COLO829 (cell line): ENCODE results near the gene GNAZ.
"Not testable (repeated sequence)": the region's sequence is repeated elsewhere in the genome, so short reads cannot be mapped to it uniquely, and the experiment has no call there.

ENCODE experiments used
- DNase-seq: peaks from one replicate; pipeline ENCODE4 v3.0.0; 2012; ENCODE audit warnings: low spot score

Gene GNAZ

DNA sequence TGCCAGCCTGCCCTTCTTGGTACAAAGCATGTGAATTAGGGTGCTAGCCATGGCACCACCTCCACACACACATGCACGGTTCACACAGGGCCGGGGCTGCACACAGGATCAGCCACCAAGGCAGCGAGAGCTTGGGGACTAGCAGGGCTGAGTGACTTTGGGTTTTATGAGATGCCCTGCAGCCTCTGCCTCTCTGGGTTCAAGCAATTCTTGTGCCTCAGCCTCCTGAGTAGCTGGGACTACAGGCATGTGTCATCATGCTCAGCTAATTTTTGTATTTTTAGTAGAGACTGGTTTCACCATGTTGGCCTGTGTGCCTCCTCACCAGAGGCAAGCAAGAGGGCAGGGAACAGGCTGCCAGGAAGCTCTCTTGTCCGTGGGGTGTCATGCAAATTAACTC, 66.7 kb downstream of the GNAZ start:
- DNase-seq, result not testable (repeated sequence)

DNA sequence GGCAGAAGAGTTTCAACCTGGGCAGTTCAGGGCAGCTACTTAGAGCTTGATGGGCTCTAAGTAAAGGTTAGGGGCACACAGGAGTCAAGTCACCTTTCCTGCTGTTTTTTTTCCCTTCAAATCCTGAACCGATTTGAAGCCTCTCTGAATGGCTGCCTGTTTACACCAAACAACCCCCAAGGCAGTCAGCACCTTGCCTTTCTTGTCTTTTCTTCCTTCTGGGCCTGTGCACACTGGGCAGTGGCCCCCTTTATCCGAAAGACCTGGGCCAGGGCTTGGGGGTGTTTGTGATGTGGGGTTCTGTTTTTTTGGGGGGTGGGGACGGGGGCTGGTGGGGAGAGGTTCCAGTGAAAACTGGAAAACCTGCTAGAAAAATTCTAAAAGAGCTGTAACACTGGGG, 67.1 kb downstream of the GNAZ start:
- no peak for DNase-seq

DNA sequence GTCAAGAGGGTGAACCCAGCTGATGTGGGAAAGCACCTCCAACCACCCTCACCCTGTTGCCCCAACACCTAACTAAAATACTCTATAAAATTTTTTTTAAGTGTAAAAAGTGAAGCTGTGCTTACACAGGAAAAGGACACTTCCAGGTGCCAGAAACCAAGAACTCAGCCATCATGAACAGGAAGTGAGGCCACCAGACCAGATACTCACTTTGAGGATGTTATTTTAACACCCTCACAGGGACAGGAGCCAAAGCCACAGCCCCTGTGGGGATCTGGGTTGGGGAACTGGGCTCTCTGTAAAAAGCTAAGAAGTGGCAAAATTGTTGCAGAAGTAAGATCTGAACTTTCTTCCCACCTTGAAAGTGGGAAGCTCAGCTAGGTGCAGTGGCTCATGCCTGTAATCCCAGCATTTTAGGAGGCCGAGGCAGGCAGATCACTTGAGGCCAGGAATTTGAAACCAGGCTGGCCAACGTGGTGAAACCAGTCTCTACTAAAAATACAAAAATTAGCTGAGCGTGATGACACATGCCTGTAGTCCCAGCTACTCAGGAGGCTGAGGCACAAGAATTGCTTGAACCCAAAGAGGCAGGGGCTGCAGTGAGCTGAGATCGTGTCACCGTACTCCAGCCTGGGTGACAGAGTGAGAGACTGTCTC, 67.7 kb downstream of the GNAZ start:
- DNase-seq, result no peak

DNA sequence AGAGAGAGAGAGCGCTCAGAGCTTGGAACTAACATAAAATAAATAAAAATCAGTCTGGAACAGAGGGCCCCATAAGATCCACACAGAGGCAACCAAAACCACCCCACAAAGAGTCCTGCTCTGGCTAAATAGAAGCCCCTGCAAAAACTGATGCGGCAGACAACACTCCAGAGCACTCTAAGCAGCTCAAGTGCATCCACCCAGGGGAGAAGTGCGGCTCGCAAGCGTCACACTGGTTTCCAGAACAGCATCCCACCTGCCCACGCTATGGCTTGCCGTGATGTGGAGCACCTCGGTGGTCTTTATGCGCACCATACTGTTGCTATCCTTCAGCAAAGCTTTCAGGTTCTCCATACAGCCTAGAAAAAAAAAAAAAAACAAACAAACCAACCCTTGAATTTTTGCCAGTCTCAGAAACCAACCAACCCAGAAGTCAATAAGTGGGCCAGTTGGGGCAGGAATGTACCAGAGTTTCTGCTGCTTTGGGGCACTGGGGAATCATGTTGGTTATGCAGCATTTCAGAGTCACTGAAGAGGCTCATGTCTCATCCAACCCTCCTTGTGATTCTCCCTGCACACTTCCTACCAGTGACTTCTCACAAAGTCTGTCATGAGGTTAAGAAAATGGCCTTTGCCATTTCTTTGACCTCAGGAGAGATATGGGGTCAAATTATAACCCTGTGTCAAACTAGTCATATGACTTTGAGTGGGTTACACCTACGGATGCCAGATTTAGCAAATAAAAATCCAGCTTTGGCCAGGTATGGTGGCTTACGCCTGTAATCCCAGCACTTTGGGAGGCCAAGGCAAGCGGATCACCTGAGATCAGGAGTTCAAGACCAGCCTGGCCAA, 68.5 kb downstream of the GNAZ start:
- no peak for DNase-seq

DNA sequence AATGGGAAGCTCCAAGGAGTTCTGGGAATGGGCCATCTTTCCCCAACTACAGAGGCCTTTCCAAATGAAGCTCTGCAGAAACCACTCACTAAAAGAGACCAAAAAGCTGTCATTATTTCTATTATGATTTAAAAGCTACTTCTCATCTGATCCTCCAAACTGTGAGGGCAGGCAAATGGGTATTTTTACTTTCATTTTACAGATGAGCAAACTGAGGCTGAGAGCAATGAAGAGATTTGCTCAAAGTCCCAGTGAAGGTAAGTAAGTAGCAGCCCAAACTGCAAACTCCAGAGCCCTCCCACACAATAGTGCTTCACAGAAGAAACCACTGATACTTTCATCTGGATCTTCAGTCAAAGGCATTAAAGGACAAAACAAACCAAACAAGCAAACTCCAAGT, 70.1 kb downstream of the GNAZ start:
- no peak for DNase-seq

DNA sequence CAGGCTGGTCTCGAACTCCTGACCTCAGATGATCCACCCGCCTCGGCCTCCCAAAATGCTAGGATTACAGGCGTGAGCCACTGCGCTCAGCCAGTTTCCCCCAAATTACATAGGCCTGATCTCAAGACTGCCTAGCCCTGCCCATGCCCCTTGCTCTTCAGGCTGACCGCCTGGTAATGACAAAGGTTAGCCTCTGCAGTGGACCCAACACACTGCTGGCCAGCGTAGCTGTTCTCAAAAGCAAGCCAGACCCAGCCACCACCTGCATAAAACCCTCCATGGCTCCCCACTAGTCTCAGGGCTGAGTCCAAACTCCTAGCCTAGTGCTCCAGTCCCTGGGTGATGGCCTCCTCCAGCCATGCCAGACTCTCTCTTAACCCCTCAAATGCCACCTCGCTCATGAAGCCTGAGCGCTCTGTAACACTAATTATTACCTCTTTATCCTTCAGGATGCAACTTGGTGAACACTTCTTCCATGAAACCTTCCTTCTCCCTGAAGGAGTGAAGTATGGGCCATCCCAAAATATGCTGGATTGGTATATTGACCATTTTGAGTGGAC, 72.3 kb downstream of the GNAZ start:
- DNase-seq, result no peak

DNA sequence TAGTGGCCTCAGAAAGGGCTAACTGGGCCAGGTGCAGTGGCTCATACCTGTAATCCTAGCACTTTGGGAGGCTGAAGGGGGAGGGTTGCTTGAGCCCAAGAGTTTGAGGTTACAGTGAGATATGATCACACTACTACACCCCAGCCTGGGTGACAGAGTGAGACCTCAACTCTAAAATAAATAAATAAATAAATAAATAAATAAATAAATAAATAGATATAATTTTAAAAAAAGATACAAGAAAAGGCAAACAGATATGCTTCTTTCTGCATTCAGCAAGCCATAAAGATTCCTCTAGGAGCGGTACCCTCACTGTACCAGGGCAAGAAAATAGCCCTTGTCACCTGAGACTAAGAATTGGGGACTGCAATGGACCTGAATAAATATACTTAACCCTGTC, 72.8 kb downstream of the GNAZ start:
- DNase-seq, result no peak

DNA sequence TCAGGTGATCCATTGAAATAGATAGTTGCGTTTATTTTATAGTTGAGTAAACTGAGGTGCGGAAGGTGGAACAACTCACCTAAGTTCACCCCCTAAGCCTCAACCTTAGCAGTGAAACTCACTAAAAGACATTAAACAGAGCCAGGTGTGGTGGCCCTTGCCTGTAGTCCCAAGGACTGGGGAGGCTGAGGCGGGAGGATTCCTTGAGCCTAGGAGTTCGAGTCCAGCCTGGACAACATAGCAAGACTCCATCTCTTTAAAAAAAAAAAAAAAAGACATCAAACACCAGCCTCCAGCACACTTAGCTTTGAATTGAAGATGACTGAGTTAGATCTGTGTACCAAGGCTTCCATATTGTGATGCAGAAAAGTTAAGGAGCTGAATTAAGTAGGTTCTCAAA, 74.1 kb downstream of the GNAZ start:
- DNase-seq, result no peak

DNA sequence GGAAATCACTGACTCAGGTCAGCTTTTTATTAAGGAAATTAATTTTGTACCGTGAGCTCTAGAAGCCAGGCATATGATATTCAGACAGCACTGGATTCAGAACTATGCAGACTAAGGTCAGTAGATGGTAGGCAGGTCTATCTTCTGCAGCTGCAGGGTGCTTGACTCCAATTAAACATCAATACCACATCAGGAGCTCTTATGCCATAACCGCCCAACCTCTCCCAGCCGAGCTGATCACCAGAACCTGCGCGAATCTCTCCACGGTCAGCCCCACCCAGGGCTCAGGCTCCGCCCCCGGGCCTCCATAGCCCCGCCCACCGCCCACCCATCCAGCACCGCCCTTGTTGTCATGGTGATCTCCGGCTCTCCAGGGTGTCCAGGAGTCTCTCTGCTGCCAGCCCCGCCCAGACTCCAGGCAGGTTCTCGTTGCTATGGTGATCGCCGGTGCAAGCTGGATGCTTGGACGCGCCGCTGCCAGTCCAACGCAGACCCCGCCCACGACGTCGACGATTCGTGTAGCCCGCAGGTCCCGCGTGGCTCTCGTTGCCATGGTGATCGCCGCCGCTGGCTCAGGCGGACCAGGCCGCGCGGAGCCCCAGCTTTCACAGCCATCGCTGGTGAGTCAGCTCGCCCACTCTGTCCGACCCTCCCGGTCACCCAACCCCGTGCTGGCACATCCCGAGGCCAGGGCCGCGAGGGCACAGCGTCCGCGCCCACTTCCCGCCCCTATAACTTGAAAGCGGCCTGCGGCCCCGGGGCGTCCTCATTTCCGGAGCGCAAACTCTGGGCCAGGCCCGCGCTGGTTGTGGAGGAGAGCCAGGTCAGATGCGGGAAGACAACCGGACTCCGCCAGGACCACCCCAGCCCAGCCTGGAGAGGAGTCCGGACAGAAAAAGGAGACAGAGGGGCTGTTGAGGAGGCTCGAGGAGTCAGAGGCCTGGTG, 74.9 kb downstream of the GNAZ start, which contains the start of gene RAB36:
Gene RAB36 (plus strand): TSS at position 546 of the 946 bp plus-strand sequence. CDS start 1,140 bp downstream, outside the sequence.
- peak; percentile 100 for DNase-seq

DNA sequence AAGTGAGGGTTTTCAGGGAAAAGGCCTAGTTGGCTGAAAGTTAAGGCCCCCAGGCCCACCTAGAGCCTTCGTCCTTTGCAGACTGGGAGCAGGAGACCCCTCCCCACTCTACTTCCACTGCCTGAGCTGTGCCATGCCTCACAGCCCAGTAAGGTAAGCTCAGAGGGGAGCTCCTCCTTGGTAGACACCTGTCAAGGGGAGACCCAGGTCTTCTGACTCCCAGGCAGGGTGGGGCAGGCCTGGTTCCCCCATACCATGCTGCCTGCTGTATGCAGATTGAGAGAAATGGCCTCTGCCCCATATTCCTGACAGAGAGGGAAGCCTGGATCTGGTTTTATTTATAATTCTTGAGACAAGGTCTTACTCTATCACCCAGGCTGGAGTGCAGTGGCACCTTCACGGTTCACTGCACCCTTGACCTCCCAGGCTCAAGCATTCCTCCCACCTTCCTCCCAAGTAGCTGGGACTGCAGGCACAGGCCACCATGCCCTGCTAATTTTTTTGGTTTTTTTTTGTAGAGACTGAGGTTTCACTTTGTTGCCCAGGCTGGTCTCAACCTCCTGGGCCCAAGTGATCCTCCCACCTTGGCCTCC, 75.7 kb downstream of the GNAZ start:
- no peak for DNase-seq

DNA sequence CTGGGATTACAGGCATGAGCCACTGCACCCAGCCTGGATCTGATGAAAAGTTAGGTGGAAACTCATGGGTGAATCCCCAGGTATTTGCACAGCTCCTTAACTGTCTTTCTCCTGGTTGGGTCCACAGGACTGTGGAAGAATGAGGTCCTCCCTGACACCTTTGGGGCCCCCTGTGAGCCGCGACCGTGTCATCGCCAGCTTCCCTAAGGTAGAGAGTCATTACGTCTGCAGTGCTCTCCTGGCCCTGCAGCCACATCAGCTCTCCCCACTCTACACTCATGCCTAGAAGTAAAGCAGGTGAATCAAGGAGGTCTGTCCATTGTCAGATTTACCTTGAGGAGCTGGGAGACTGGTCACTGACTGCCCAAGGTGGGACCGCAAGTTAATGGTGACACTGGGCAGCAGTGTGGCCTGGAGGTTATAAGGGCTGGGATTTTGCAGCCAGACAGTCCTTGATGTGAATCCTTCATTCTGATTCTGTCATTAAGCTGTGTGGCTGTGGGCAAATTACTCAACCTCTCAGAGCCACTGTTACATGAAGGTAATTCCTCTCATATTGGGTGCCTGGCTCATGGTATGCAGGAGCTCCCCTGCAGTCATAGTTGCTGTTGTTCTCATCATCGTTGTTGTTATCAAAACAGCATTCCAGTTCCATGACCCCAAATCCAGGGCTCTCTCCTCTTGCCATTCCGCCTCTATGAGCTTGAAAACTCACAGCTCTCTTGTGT, 76.3 kb downstream of the GNAZ start:
- no peak for DNase-seq

DNA sequence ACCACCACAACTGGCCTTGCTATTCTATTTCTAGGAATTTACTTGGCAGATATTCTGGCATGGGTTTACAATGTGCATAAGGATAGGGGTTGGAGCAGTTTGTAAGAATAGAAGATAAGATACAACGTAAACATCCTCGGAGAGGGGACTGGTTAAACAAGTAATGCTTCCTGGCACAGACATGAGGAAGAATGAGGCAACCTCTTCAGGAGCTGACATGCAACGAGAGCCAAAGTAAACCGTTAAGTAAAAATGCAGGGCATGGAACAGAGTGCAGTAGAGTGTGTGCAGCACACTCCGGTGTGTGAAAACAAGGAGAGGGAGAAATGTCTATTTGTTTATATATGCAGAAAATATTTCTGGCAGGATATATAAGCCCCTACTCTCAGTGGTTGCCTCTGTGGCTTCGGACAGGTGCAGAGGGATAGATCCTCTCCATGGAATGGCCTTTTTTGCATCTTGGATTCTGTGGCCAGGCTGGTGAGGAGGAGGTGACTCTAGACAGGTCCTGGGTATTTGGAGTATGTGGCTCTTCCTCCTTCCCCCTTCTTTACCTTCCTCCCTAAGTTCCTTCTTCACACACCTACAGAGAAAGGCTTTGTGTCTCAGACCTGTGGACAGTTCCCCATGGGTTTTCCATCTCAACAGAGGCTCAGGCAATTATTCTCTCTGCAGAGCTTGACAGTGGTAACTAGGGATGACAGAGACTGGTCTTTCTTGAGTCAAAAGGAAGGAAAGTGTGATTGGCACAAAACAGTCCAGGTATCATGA, 77.5 kb downstream of the GNAZ start:
- DNase-seq, result no peak

DNA sequence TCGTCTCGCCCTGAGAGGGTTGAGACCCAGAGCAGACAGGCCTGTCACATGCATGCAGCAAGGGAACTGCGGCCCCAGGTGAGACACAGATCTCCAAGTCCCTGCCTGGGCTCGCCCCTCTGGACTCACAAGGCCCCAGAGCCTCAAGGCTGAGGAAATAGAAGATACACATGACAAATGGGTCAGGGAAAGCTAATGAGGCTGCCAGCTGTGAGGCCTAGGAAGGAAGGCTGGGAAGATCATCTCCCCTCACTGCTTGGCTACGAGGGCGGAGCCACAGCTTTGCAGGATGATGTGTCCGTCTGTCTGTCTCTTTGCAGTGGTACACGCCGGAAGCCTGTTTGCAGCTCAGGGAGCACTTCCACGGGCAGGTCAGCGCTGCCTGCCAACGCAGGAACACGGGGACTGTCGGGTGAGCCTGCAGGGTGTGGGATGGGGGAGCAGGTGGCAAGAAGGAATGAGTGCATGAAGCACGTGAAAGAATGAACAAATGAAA, 79.5 kb downstream of the GNAZ start:
- no peak for DNase-seq

DNA sequence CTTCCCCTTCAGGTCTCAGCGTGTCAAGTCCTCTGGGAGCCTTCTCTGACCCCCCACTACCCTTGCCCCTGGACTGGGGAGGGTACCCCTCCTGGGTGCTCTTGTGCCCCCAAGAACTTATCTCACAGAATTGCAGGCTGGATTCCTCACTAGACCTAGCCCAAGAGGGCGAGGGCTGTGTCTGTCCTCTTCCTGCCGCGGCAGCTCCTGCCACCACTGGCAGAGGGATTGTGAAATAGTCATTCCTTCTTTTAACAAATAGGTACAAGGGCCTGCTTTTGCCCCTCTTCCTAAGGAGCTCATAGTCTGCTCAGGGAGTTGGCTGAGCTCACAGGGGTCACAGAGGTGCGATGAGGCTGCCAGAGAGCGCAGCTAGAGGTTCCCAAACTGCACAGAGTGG, 80.4 kb downstream of the GNAZ start:
- no peak for DNase-seq

DNA sequence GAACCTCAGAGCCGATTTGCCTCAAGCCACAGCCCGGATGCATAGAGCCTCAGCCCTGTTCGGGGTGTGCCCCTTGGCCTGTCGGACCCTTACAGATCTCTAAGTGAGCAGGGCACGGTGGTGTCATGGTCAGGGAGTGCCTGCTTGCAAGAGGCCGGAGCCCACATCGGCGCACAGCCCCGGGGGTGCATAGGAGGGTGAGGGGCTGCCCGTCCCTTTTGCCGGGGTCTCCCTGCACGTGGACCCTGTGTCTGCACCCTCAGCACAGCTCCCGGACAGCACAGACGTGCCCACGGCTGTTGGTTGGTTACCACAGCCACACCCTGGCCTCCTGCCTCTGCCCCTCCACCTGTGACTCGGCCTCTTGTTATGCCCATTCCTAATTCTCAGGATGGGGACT, 81.5 kb downstream of the GNAZ start:
- no peak for DNase-seq

DNA sequence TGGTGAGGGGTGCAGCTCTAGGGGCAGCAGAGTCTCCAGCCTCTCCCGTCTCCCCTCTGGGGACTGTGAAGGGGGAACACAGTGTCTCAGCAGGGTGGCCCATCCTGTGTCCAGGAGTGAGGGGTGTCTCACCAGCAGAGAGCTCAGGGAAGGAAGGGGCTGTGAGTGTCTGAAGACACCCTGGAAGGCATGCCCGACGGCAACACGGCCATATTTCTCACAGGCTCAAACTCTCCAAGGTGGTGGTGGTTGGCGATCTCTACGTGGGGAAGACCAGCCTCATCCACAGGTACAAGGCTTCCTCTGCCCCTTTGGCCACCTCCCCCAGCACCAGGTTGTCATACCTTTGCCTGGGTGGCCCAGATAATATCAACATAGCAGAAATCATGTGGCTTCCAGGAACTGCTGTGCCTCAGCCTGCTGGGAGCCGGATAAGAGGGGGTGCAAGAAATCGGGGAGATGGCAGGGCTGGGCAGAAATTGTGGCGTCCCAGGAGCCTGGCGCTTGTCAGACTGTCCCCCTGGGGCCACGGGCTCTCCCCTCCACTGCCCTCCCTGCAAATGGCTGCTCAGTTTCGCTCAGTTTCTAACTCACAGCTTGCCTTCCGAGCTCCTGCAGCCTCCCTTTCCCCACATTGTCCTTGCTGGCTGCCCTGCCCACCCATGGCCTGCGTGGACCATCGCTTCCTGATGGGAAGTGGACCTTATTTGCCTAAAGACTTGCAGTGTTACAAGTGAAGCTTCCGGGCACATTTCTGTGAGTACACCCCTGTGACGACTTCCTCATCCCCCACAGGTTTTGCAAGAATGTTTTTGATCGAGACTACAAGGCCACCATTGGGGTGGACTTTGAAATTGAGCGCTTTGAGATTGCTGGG, 82.2 kb downstream of the GNAZ start:
- no peak for DNase-seq

DNA sequence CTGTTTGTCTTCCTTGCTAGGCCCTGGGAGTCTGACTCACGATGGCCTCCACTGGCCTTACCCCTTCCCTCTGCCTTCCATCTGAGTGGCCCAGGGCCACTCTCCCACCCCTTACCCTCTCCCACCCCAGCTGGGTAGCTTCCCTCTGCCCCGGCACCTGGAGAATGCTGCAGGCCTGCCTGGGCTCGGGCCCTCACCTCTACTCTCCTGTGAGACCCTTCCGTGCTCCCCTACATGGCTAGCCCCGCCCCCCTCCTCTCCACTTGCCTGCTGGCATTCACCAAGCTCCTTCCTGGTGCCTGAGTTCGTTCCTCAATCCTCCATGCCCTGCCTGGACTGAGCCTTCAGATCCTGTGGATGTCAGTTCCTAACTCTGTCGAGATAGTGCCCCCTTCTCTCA, 83.7 kb downstream of the GNAZ start:
- no peak for DNase-seq

DNA sequence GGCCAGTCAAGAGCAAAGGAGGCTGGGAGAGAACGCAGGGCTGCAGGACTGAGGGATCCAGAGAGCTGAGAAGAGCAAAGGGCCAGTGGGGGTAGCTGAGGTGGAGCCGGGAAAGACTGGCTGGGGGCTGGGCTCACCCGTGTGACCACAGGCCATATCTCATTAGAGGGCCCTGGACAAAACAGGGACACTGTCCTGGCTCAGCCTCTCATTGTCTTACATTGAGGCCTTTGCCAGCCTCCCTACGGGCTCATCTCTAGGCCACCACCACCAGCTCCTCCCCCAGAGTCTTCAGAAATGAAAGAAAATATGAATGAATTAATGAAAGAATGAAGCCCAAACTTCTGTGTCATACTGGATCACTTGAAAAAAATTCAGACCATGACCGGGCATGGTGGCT, 84.1 kb downstream of the GNAZ start:
- DNase-seq, result no peak

DNA sequence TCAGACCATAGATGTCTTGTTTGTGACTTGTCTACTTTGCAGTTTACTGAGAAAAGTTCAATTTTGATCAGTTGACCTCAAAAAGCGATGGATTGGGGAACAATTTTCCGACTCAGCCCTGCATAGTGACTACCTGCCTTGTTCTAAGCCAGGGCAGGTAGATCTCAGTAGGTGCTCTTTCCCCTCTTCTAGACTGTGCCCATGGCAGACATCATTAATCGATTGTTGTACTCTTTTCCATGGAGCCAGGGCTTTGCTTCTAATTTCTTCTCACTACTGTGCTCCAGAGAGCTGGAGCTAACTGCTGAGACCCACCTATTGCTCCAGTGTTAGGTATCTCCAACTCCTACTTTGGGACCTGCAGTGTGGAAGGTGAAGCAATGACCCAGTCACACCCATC, 84.8 kb downstream of the GNAZ start:
- no peak for DNase-seq
